GM13976 (cell line): ENCODE measurements around the gene BACH1.

Source experiments
- DNase-seq: peaks from one replicate; pipeline ENCODE4 v3.0.0; 2012; ENCODE audit warnings: low spot score
- CTCF ChIP-seq: IDR thresholded peaks from 2 replicates; pipeline ENCODE4 v1.5.1; 2012; ENCODE audit warnings: borderline replicate concordance, mild to moderate bottlenecking; ENCODE audit not compliant: insufficient read depth; ENCODE audit errors: extremely low read depth, missing control alignments, control extremely low read depth
- in situ Hi-C: fragments of 300-500 bp; cut with MboI; formaldehyde crosslinking; loops from one replicate; pipeline ENCODE4 v1.12.0; 2022; ENCODE audit warnings: low sequenced_read_pairs, mixed read lengths, inconsistent platforms; ENCODE audit not compliant: unreplicated experiment

BACH1 gene

GRCh38 chr21:29329406-29329805, 30.7 kb downstream of the BACH1 start:
- in situ Hi-C loops = no loop called here
- no peak for TF ChIP-seq CTCF

GRCh38 chr21:29330797-29331196, 32.1 kb downstream of the BACH1 start:
- DNase-seq = no peak
- in situ Hi-C loops = no loop called here
- TF ChIP-seq CTCF = no peak

More at GRCh38 chr21:29329406-29329805, 30.7 kb downstream of the BACH1 start:
- no peak for DNase-seq

- no peak for TF ChIP-seq CTCF
- in situ Hi-C loops = no loop called here
- DNase-seq = no peak
Observed at GRCh38 chr21:29332461-29333362, 34.0 kb downstream of the BACH1 start.

GRCh38 chr21:29333406-29333805, 34.7 kb downstream of the BACH1 start:
- DNase-seq = no peak
- in situ Hi-C loops = no loop called here
- TF ChIP-seq CTCF = no peak

- in situ Hi-C loops = no loop called here
- no peak for DNase-seq
- TF ChIP-seq CTCF = no peak
Observed at GRCh38 chr21:29334717-29335428, 36.2 kb downstream of the BACH1 start.

GRCh38 chr21:29335720-29336119, 37.0 kb downstream of the BACH1 start:
- no peak for DNase-seq
- in situ Hi-C loops = no loop called here
- no peak for TF ChIP-seq CTCF
